M059J (cell line): ENCODE results near the gene RDH8. TPM values are rescaled to one million over a fixed set of nuclear protein-coding genes. Genes with fewer than 3 reads are reported as not detected.

Experiments
- DNase-seq: peaks from one replicate; pipeline ENCODE4 v3.0.0-alpha.2; 2012; ENCODE audit warnings: low read depth
- total RNA-seq: library from RNA; depleted of rRNA; stranded (reverse); fragments of >200 nt; shearing (Covaris generic); gene quantifications from 2 replicates; pipeline ENCODE4 v1.2.3, GENCODE V29; 2014; rRNA removed

The RDH8 gene
- total RNA-seq = not detected in 2 replicates

GRCh38 chr19:10013316-10013715 is at the start of gene RDH8:
RDH8 (plus strand) TSS chr19:10013483; CDS start chr19:10013498, 15 bp downstream.
- DNase-seq = no peak

- no peak for DNase-seq
These were observed 47.3 kb upstream of the RDH8 start for GRCh38 chr19:9966024-9966423.

DNA sequence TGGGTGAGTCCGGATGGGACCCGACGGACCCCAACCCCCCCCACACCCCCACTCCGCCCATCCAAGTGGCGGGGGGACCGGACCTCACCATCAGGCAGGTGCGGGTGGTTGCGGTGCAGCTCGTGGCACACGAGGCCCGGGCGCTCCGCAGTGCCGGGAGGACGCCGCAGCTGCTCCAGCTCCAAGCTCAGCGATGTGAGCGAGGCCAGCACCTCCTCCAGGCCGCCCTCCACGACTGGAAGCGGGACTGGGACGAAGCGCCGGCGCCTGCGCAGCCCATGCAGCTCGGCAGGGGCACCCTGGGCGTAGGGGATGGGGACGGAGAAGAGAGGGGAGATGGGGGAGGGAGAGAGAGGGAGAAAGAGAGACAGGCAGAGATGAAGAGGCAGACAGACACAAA is 46.8 kb upstream of the RDH8 start:
- DNase-seq = no peak

- DNase-seq = no peak
These were observed 46.0 kb upstream of the RDH8 start for GRCh38 chr19:9967326-9967725.

- no peak for DNase-seq
These were observed 44.2 kb upstream of the RDH8 start for GRCh38 chr19:9968820-9969687.

DNA sequence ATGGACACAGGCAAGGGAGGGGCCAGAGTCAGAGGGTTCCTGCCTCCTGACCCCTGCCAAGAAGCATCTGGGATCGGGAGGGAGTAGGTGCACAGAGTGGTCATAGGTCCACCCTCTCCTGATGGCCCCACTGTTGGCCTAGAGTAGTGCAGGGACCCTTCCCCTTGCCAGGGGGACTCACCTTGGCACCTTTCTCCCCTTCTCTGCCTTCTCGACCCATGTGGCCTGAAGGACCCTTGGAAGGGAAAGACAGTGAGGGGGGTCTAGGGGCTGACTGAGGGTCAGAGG is 43.7 kb upstream of the RDH8 start:
- DNase-seq = no peak

DNA sequence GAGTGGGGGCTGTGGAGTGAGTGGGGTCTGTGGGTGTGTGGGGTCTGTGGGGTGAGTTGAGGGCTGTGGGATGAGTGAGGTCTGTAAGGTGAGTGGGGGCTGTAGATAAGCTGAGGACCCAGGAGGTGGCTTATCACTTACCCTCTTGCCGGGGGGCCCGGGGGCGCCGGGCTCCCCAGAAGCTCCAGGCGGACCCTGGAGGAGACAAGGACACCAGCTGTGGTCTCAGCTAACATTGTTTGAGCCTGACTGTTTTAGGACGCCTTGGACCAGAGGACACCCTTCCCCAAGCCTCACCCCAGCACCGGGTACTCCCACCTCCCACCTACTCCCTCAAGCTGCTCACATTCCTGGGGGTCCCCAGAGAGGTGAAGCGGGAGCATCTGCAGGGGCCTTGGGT is 42.8 kb upstream of the RDH8 start:
- no peak for DNase-seq

GRCh38 chr19:9971166-9971897 is 42.0 kb upstream of the RDH8 start:
- DNase-seq = peak; percentile 15

- no peak for DNase-seq
These were observed 41.2 kb upstream of the RDH8 start for GRCh38 chr19:9972103-9972502.

- no peak for DNase-seq
These were observed 31.6 kb upstream of the RDH8 start for GRCh38 chr19:9981406-9982260.

- DNase-seq = no peak
These were observed 26.4 kb upstream of the RDH8 start for GRCh38 chr19:9986787-9987281.

- no peak for DNase-seq
These were observed 23.8 kb upstream of the RDH8 start for GRCh38 chr19:9989504-9989903.

GRCh38 chr19:9991425-9992191 is 21.7 kb upstream of the RDH8 start:
- no peak for DNase-seq

- DNase-seq = no peak
These were observed 18.2 kb upstream of the RDH8 start for GRCh38 chr19:9995084-9995483.

GRCh38 chr19:9995999-9996398 is 17.3 kb upstream of the RDH8 start:
- DNase-seq = no peak

DNA sequence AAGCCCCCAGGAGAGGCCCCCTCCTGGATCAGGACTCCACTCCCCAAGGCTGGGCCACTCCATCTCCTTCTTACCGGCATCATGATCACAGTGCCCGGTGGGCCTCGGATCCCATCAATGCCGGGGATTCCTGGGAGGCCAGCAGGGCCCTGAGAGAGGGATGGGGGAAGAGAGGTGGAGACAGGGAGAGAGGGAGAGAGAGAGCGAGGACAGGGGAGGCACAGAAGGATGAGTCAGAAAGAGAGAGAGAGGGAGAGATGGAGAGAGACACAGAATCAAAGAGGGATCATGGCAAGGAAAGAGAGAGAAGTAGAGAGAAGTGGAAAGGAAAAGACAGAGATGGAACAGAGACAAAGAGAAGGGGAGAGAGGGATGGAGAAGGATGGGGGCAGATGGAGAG is 16.7 kb upstream of the RDH8 start:
- DNase-seq = no peak

- DNase-seq = peak; percentile 56
These were observed 13.0 kb upstream of the RDH8 start for GRCh38 chr19:10000171-10000826.

DNA sequence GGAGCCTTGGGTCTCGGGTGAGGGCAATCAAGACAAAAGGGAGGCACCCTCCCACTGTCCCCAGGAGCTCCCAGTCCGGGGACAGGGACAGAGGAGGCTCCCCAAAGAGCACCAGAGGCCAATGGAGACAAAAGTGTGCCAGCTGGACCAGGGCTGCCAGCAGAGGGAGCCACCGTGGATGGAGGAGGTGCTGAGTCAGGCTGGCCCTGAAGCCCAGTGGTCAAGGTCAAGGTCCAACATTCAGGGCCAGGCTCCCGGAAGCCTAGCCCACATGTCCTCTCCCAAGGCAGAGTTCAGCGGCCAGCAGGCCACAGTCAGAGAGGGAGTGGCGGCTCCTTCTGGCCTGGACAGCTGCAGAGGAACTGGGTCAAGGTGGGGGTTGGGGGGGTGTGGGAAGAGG is 11.4 kb upstream of the RDH8 start:
- no peak for DNase-seq

DNA sequence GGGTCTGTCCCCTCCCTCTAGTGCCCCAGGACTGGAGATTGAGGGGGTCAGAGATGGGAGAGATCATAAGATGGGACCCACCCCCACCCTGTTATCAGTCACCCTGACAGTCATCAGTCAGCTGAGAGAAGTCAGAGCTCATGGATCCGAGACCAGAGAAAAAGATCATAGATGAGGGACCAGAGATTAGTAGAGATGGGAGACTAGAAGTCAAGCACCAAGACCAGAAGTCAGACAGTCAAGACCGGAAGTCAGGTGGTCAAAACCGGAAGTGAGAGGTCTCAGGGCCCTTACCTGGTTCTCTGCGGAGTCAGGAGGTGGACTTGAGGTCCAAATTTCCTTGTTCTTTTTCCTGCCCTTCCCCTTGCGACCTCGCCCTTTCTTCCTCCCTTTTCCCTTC is 10.0 kb upstream of the RDH8 start:
- no peak for DNase-seq

DNA sequence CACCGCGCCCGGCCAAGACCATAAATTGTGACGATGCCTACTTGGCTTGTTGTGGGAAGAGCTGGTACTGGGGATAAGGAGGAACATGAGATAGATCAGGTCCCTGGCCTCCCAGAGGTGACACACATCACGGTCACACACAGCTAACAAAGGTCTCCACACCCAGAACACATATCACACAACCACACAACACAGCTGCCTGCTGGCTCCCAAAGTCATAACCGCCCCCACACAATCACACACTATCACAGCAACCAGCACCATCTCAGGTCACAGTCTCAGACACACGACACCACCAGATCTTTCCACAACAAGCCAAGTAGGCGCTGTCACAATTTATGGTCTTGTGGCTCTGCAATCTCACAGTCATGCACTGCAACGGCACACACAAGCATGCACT is 8.7 kb upstream of the RDH8 start:
- no peak for DNase-seq
